ENCODE data around the gene HERPUD2. TPM values are rescaled to one million over a fixed set of nuclear protein-coding genes. Genes with fewer than 3 reads are reported as not detected.
"Not testable (repeated sequence)": the region's sequence is repeated elsewhere in the genome, so short reads cannot be mapped to it uniquely, and the experiment has no call there.

HERPUD2 gene
- total RNA-seq, 1 donor from 2014 or later = 28.0 TPM

DNA sequence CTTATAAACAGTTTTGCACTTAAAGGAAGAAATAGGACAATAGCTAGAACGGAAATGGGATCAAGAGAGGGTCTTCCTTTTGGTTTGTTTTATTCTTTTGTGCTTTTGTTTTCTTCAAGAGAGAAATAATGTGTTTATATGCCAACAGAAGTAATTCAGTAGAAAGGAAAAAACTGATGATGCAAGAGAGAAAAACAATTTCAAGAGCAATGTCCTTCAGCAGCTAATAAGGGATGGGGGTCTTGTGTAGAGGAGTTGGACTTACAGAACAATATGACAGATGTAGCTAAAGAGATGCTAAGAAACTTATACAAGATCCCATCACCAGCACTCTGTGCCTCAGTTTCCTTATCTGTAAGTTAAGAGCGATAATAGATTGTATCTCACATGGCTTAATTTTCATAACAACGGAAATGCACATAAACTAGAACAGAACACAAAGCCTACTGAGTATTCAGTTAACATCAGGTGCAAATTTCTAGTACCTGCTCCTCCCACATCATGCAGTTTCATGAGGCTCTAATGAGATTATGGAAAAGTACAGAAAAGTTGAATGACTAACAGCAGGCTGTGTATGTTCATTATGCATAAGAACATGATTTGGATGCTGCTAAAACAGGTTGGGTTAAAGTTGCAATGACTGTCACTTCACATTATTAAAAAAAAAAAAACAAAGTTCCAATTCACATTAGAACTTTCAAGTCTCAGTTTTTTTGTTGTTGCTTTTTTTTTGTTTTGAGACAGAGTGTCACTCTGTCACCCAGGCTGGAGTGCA, 17.2 kb downstream of the HERPUD2 start:
- no peak for DNase-seq (ENCODE audit: low read depth, low spot score)
- H3K4me1 Mint-ChIP-seq = peaks cover 9% of the 10 kb centered on the region
- TF ChIP-seq, protein P1, sequence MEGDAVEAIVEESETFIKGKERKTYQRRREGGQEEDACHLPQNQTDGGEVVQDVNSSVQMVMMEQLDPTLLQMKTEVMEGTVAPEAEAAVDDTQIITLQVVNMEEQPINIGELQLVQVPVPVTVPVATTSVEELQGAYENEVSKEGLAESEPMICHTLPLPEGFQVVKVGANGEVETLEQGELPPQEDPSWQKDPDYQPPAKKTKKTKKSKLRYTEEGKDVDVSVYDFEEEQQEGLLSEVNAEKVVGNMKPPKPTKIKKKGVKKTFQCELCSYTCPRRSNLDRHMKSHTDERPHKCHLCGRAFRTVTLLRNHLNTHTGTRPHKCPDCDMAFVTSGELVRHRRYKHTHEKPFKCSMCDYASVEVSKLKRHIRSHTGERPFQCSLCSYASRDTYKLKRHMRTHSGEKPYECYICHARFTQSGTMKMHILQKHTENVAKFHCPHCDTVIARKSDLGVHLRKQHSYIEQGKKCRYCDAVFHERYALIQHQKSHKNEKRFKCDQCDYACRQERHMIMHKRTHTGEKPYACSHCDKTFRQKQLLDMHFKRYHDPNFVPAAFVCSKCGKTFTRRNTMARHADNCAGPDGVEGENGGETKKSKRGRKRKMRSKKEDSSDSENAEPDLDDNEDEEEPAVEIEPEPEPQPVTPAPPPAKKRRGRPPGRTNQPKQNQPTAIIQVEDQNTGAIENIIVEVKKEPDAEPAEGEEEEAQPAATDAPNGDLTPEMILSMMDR (conservative IDR thresholded peaks at IDR 0.05) = no peak
- H3K36me3 Mint-ChIP-seq (ENCODE audit: low read depth) = no peaks in the 10 kb centered on the region
- no peaks in the 10 kb centered on the region for H3K27me3 Mint-ChIP-seq (ENCODE audit: low read depth)
- peaks cover 2% of the 10 kb centered on the region for H3K9me3 Mint-ChIP-seq
- H3K4me3 Mint-ChIP-seq = no peak overlapping the region
- no peak overlapping the region for H3K27ac Mint-ChIP-seq (ENCODE audit: unreplicated experiment)

DNA sequence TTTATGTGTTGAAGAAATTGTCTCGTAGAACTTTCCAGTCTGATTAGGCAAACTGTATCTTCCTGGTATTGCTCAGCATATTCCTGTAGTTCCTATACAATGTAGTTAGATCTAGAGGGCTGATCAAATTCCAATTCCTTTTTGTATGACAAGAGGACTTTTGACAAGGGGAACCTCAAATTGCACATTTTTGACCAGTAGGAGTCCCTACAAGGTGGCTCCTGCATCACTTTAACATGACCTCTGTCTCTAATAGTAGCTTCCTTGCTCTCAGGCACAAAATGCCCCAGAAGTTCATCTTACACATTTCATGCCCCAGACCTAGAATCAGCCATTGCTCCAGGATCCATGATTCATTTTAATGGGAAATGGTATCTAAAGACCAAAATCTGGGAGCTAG, 18.7 kb downstream of the HERPUD2 start:
- TF ChIP-seq, protein P1 (conservative IDR thresholded peaks at IDR 0.05) = no peak
- Mint-ChIP-seq H3K9me3 (no peaks in the 10 kb centered on the region), H3K4me3 (no peak overlapping the region), H3K4me1 (peaks cover 15% of the 10 kb centered on the region), H3K27ac (ENCODE audit: unreplicated experiment) (no peak overlapping the region), H3K36me3 (ENCODE audit: low read depth) (no peaks in the 10 kb centered on the region), H3K27me3 (ENCODE audit: low read depth) (no peaks in the 10 kb centered on the region)
- no peak for DNase-seq (ENCODE audit: low read depth, low spot score)

GRCh38 chr7:35670856-35671569, 23.9 kb downstream of the HERPUD2 start:
- Mint-ChIP-seq H3K4me1 (peaks cover 12% of the 10 kb centered on the region), H3K4me3 (no peak overlapping the region), H3K27me3 (ENCODE audit: low read depth) (no peaks in the 10 kb centered on the region), H3K36me3 (ENCODE audit: low read depth) (peaks cover 14% of the 10 kb centered on the region), H3K9me3 (peaks cover 4% of the 10 kb centered on the region), H3K27ac (ENCODE audit: unreplicated experiment) (no peak overlapping the region)
- no peak for DNase-seq (ENCODE audit: low read depth, low spot score)
- TF ChIP-seq, protein P1 (conservative IDR thresholded peaks at IDR 0.05) = no peak

DNA sequence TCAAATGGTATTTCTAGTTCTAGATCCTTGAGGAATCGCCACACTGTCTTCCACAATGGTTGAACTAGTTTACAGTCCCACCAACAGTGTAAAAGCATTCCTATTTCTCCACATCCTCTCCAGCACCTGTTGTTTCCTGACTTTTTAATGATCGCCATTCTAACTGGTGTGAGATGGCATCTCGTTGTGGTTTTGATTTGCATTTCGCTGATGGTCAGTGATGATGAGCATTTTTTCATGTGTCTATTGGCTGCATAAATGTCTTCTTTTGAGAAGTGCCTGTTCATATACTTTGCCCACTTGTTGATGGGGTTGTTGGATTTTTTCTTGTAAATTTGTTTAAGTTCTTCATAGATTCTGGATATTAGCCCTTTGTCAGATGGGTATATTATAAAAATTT, 34.5 kb downstream of the HERPUD2 start:
- peaks cover 75% of the 10 kb centered on the region for H3K36me3 Mint-ChIP-seq (ENCODE audit: low read depth)
- H3K4me3 Mint-ChIP-seq; H3K27ac Mint-ChIP-seq (ENCODE audit: unreplicated experiment); DNase-seq (ENCODE audit: low read depth, low spot score); H3K27me3 Mint-ChIP-seq (ENCODE audit: low read depth); H3K4me1 Mint-ChIP-seq: not testable (repeated sequence)
- peaks cover 11% of the 10 kb centered on the region for H3K9me3 Mint-ChIP-seq

DNA sequence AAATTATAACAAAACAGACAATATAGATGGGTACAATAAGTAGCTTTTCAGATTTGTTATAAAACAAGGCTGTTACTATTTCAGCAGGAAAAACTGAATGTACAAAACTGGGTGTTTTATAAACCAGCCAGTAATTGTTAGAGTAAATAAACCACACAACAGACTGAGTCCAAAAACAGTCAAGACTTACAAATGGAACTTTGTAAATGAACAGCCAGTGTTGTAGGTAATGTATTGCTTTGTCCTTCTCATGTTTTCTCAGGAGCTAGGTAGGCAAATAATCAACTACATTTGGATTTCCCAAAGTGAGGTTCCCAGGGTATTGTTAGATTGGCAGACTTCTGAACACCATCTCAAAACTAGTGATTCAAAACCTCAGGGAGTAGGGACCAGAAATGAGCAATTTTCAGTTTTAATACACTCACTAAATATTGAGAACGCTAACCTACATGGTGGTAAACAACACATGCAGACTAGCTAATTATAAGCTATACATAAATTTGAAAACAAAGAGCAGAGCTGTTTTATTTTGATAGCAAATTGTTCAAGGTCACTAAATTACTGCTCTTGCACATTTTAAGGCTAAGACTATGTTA, 36.2 kb downstream of the HERPUD2 start:
- no peak for DNase-seq (ENCODE audit: low read depth, low spot score)
- Mint-ChIP-seq H3K4me3 (no peak overlapping the region), H3K9me3 (peaks cover 16% of the 10 kb centered on the region), H3K4me1 (no peaks in the 10 kb centered on the region), H3K27me3 (ENCODE audit: low read depth) (no peaks in the 10 kb centered on the region), H3K36me3 (ENCODE audit: low read depth) (peaks cover 69% of the 10 kb centered on the region), H3K27ac (ENCODE audit: unreplicated experiment) (no peak overlapping the region)
- TF ChIP-seq, protein P1 (conservative IDR thresholded peaks at IDR 0.05) = no peak
